WTC11 (cell line): ENCODE data around the gene THRA. TPM values are rescaled to one million over a fixed set of nuclear protein-coding genes. Genes with fewer than 3 reads are reported as not detected.

Source experiments
- ATAC-seq: fragments of 200-7000 bp; cut with Tn5 transposase; 2 replicates; pipeline ENCODE4 v1.10.0; 2021; ENCODE audit warnings: mild to moderate bottlenecking, moderate library complexity
- CTCF ChIA-PET: fragments of 300-600 bp; sonication (Branson Sonifier 250); formaldehyde crosslinking; loops from one replicate; lab custom pipeline; 2021; ENCODE audit warnings: antibody characterized with exemption; lab: Charles Lee
- POLR2A ChIA-PET: fragments of 350-600 bp; sonication (Branson Sonifier 250); formaldehyde crosslinking; loops from one replicate; lab custom pipeline; 2021; ENCODE audit warnings: antibody characterized with exemption; lab: Charles Lee
- DNase-seq: peaks from one replicate; pipeline ENCODE4 v3.0.0; 2021; ENCODE audit warnings: low spot score
- H3K27ac Mint-ChIP-seq: 2 replicates; pipeline ENCODE4 v1.8.0; 2021; ENCODE audit warnings: mixed read lengths
- H3K27me3 Mint-ChIP-seq: 2 replicates; pipeline ENCODE4 v1.8.0; 2021; ENCODE audit warnings: low read depth, mild to moderate bottlenecking, moderate library complexity, mixed read lengths
- H3K36me3 Mint-ChIP-seq: 2 replicates; pipeline ENCODE4 v1.8.0; 2021; ENCODE audit warnings: mixed read lengths
- H3K4me1 Mint-ChIP-seq: 2 replicates; pipeline ENCODE4 v1.8.0; 2022; ENCODE audit warnings: mixed read lengths
- H3K4me3 Mint-ChIP-seq: 2 replicates; pipeline ENCODE4 v1.8.0; 2021; ENCODE audit warnings: mild to moderate bottlenecking, moderate library complexity, mixed read lengths
- H3K9me3 Mint-ChIP-seq: 2 replicates; pipeline ENCODE4 v1.8.0; 2021; ENCODE audit warnings: mixed read lengths
- ATF1 ChIP-seq: sonication (generic); formaldehyde crosslinking; IDR thresholded peaks from 2 replicates; pipeline ENCODE4 v1.8.1; 2023; ENCODE audit warnings: mild to moderate bottlenecking, moderate library complexity, missing genetic modification reagents
- ATF6 ChIP-seq: sonication (generic); formaldehyde crosslinking; IDR thresholded peaks from 2 replicates; pipeline ENCODE4 v1.8.1; 2023; ENCODE audit warnings: mild to moderate bottlenecking, missing genetic modification reagents
- FOXK1 ChIP-seq: sonication (generic); formaldehyde crosslinking; IDR thresholded peaks from 2 replicates; pipeline ENCODE4 v1.8.0; 2022; ENCODE audit warnings: mild to moderate bottlenecking, moderate library complexity, missing genetic modification reagents
- FOXP1 ChIP-seq: sonication (generic); formaldehyde crosslinking; IDR thresholded peaks from 2 replicates; pipeline ENCODE4 v1.8.0; 2022; ENCODE audit warnings: missing genetic modification reagents, mild to moderate bottlenecking, moderate library complexity, borderline replicate concordance
- PRRX2 ChIP-seq: fragments of 250-450 bp; sonication (Bioruptor Pico); IDR thresholded peaks from 2 replicates; pipeline ENCODE4 v1.8.0; 2021; ENCODE audit warnings: mild to moderate bottlenecking
- TP53 ChIP-seq: sonication (generic); formaldehyde crosslinking; IDR thresholded peaks from 2 replicates; pipeline ENCODE4 v1.8.1; 2023; ENCODE audit warnings: mild to moderate bottlenecking, missing genetic modification reagents
- total RNA-seq: library from RNA; stranded (reverse); gene quantifications from 3 replicates; pipeline ENCODE4 v1.2.3, GENCODE V29; 2021
- TF ChIP-seq, protein P1 (sequence below): sonication (generic); formaldehyde crosslinking; IDR thresholded peaks from 2 replicates; pipeline ENCODE4 v1.8.0; 2022; ENCODE audit warnings: missing genetic modification reagents
- TF ChIP-seq, protein P2 (sequence below): sonication (generic); formaldehyde crosslinking; conservative IDR thresholded peaks from 2 replicates; pipeline ENCODE4 v1.8.1; 2023; ENCODE audit warnings: mild to moderate bottlenecking, low read depth, missing genetic modification reagents, moderate library complexity

The THRA gene
- total RNA-seq, 1 experiment from 2014 or later: 15.9 TPM

- Mint-ChIP-seq H3K4me3 (no peak overlapping the region; the same call in 1 of the 2 replicates), H3K27me3 (no peaks in the 10 kb centered on the region), H3K4me1 (peaks cover 37% of the 10 kb centered on the region)
- POLR2A ChIA-PET: interaction anchor here (0.9 to 1.2 kb wide), 3 partner anchors 17 to 95 kb away, joined by 3 to 5 read pairs (median 3); no protein-coding TSS in a partner anchor
- CTCF ChIA-PET: interaction anchor here (0.6 to 7.6 kb wide), 21 partner anchors 8 to 395 kb away, joined by 3 to 128 read pairs (median 4); partner anchors contain the start of gene NR1D1
- peak; percentile 41 for DNase-seq
- TF ChIP-seq, protein P1, sequence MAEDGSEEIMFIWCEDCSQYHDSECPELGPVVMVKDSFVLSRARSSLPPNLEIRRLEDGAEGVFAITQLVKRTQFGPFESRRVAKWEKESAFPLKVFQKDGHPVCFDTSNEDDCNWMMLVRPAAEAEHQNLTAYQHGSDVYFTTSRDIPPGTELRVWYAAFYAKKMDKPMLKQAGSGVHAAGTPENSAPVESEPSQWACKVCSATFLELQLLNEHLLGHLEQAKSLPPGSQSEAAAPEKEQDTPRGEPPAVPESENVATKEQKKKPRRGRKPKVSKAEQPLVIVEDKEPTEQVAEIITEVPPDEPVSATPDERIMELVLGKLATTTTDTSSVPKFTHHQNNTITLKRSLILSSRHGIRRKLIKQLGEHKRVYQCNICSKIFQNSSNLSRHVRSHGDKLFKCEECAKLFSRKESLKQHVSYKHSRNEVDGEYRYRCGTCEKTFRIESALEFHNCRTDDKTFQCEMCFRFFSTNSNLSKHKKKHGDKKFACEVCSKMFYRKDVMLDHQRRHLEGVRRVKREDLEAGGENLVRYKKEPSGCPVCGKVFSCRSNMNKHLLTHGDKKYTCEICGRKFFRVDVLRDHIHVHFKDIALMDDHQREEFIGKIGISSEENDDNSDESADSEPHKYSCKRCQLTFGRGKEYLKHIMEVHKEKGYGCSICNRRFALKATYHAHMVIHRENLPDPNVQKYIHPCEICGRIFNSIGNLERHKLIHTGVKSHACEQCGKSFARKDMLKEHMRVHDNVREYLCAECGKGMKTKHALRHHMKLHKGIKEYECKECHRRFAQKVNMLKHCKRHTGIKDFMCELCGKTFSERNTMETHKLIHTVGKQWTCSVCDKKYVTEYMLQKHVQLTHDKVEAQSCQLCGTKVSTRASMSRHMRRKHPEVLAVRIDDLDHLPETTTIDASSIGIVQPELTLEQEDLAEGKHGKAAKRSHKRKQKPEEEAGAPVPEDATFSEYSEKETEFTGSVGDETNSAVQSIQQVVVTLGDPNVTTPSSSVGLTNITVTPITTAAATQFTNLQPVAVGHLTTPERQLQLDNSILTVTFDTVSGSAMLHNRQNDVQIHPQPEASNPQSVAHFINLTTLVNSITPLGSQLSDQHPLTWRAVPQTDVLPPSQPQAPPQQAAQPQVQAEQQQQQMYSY (CRISPR knock-in tag): peak; percentile 28; the same call in 1 of the 2 replicates
- TF ChIP-seq ATF6: no peak
- 0 out of 2 replicates have a peak, but pooled peaks have one; percentile 12 for TF ChIP-seq FOXK1 (CRISPR knock-in tag)
- 0 out of 2 replicates have a peak, but pooled peaks have one; percentile 39 for TF ChIP-seq PRRX2 (CRISPR knock-in tag)
- TF ChIP-seq TP53 (CRISPR knock-in tag): no peak
- TF ChIP-seq FOXP1 (CRISPR knock-in tag): no peak
- TF ChIP-seq, all 79 proteins: peak for 3
- peak; percentile 44 for ATAC-seq
- Mint-ChIP-seq H3K27ac (peak overlapping the region; percentile 89), H3K9me3 (no peaks in the 10 kb centered on the region), H3K36me3 (peaks cover 12% of the 10 kb centered on the region)
These were observed 44.3 kb upstream of the THRA start for GRCh38 chr17:40018211-40019121.

- ATAC-seq (no peak; the same call in 1 of the 2 replicates), DNase-seq (peak; percentile 24)
- TF ChIP-seq, protein P2, sequence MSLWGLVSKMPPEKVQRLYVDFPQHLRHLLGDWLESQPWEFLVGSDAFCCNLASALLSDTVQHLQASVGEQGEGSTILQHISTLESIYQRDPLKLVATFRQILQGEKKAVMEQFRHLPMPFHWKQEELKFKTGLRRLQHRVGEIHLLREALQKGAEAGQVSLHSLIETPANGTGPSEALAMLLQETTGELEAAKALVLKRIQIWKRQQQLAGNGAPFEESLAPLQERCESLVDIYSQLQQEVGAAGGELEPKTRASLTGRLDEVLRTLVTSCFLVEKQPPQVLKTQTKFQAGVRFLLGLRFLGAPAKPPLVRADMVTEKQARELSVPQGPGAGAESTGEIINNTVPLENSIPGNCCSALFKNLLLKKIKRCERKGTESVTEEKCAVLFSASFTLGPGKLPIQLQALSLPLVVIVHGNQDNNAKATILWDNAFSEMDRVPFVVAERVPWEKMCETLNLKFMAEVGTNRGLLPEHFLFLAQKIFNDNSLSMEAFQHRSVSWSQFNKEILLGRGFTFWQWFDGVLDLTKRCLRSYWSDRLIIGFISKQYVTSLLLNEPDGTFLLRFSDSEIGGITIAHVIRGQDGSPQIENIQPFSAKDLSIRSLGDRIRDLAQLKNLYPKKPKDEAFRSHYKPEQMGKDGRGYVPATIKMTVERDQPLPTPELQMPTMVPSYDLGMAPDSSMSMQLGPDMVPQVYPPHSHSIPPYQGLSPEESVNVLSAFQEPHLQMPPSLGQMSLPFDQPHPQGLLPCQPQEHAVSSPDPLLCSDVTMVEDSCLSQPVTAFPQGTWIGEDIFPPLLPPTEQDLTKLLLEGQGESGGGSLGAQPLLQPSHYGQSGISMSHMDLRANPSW (CRISPR knock-in tag): no peak
- TF ChIP-seq ATF1 (no peak), TP53 (CRISPR knock-in tag) (0 out of 2 replicates have a peak, but pooled peaks have one; percentile 33)
- Mint-ChIP-seq H3K36me3 (peaks cover 12% of the 10 kb centered on the region), H3K4me3 (no peak overlapping the region), H3K9me3 (no peaks in the 10 kb centered on the region), H3K27me3 (no peaks in the 10 kb centered on the region), H3K4me1 (peaks cover 33% of the 10 kb centered on the region), H3K27ac (peak overlapping the region; percentile 89)
- ChIA-PET POLR2A (interaction anchor here (1.2 kb wide), 2 partner anchors 16 to 94 kb away, joined by 3 to 5 read pairs; no protein-coding TSS in a partner anchor), CTCF (interaction anchor here (0.8 to 7.6 kb wide), 12 partner anchors 7 to 339 kb away, joined by 3 to 128 read pairs (median 7); partner anchors contain the start of gene NR1D1)
These were observed 43.4 kb upstream of the THRA start for GRCh38 chr17:40019140-40019991.
